T-cell (primary cell): ENCODE data around the gene FNIP2. TPM values are rescaled to one million over a fixed set of nuclear protein-coding genes. Genes with fewer than 3 reads are reported as not detected.

Source experiments
- ATAC-seq, 4 experiments: fragments of 200-7000 bp in 3 of 4; fragments of 150-1000 bp in 1 of 4; cut with Tn5 transposase; replicated peaks in 1 of 4; 1 replicate in 3 of 4; 2 replicates in 1 of 4; pipeline ENCODE4 v1.10.0; 2021; ENCODE audit warnings: moderate library complexity in 3 of 4, mild to moderate bottlenecking in 2 of 4, moderate number of reproducible peaks in 1 of 4
- CTCF ChIA-PET, 2 donors: fragments of 300-600 bp; sonication (Branson Sonifier 250); formaldehyde crosslinking; loops; one replicate each; lab custom pipeline; 2022; ENCODE audit warnings: antibody characterized with exemption in 2 of 2; lab: Charles Lee
- POLR2A ChIA-PET, 2 donors: fragments of 300-600 bp; sonication (Branson Sonifier 250); formaldehyde crosslinking; loops; one replicate each; lab custom pipeline; 2022; ENCODE audit warnings: antibody characterized with exemption in 2 of 2; lab: Charles Lee
- DNase-seq, 35 experiments: peaks; one replicate each; pipeline versions ENCODE4 v3.0.0 to v3.0.0-alpha.2; 2013 to 2023
- H3K27ac ChIP-seq: one replicate; pipeline ENCODE4 v1.5.1; 2013; ENCODE audit warnings: low read length
- H3K27me3 ChIP-seq, 2 experiments: replicated peaks in 1 of 2; 1 replicate in 1 of 2; 2 replicates in 1 of 2; pipeline versions ENCODE4 v1.6.1 to v1.7.0; 2013; ENCODE audit warnings: low read length in 1 of 2, mixed read lengths in 1 of 2; ENCODE audit not compliant: control insufficient read depth in 2 of 2, insufficient read depth in 2 of 2; ENCODE audit errors: extremely low read depth in 1 of 2
- H3K36me3 ChIP-seq, 2 donors: 1 replicate in 1 of 2; 2 replicates in 1 of 2; pipeline versions ENCODE4 v1.6.1 to v1.7.0; 2013; ENCODE audit warnings: low read length in 1 of 2; ENCODE audit not compliant: control insufficient read depth in 2 of 2, insufficient read depth in 1 of 2; ENCODE audit errors: extremely low read depth in 1 of 2
- H3K4me1 ChIP-seq, 2 experiments: 1 replicate in 1 of 2; 2 replicates in 1 of 2; pipeline versions ENCODE4 v1.6.1 to v1.7.0; 2013; ENCODE audit warnings: low read length in 2 of 2, mixed read lengths in 1 of 2; ENCODE audit not compliant: insufficient read depth in 2 of 2, control insufficient read depth in 1 of 2; ENCODE audit errors: extremely low read depth in 1 of 2
- H3K4me3 ChIP-seq, 2 donors: 1 replicate in 1 of 2; 2 replicates in 1 of 2; pipeline versions ENCODE4 v1.5.1 to v1.7.0; 2013; ENCODE audit warnings: mild to moderate bottlenecking in 2 of 2, low read length in 1 of 2, moderate library complexity in 1 of 2; ENCODE audit not compliant: control insufficient read depth in 1 of 2; ENCODE audit errors: extremely low read depth in 1 of 2
- H3K9me3 ChIP-seq: 2 replicates; pipeline ENCODE4 v1.7.0; 2013
- H3K27ac Mint-ChIP-seq, 2 donors: one replicate each; pipeline ENCODE4 v1.8.0; 2020 to 2021; ENCODE audit warnings: mild to moderate bottlenecking in 2 of 2, mixed read lengths in 2 of 2
- H3K27me3 Mint-ChIP-seq, 2 donors: one replicate each; pipeline ENCODE4 v1.8.0; 2021 to 2022; ENCODE audit warnings: mixed read lengths in 2 of 2
- H3K36me3 Mint-ChIP-seq: one replicate; pipeline ENCODE4 v1.8.0; 2021; ENCODE audit warnings: mixed read lengths
- H3K4me1 Mint-ChIP-seq, 3 donors: one replicate each; pipeline ENCODE4 v1.8.0; 2020 to 2022; ENCODE audit warnings: mixed read lengths in 3 of 3, mild to moderate bottlenecking in 1 of 3
- H3K4me3 Mint-ChIP-seq, 3 donors: one replicate each; pipeline ENCODE4 v1.8.0; 2020 to 2022; ENCODE audit warnings: mild to moderate bottlenecking in 3 of 3, mixed read lengths in 3 of 3, moderate library complexity in 3 of 3
- H3K9me3 Mint-ChIP-seq, 3 donors: one replicate each; pipeline ENCODE4 v1.8.0; 2020 to 2022; ENCODE audit warnings: mixed read lengths in 3 of 3
- WGBS: methylation state at CpG from one replicate; pipeline ENCODE4 v1.1.5; 2013; ENCODE audit warnings: missing lambda C conversion rate; ENCODE audit not compliant: insufficient coverage; 5-methylcytosine and 5-hydroxymethylcytosine counted together
- total RNA-seq, 35 experiments: library from RNA in 6 of 35; stranded (reverse) in 6 of 35; fragments of 120-200 nt in 1 of 35; gene quantifications; one replicate each; pipeline versions ENCODE4 v1.2.1 to v1.2.4 and lab custom pipeline; 2013 to 2026

Gene FNIP2
- total RNA-seq, 5 donors from 2014 or later (not counting 1 experiment from before 2014, with no cell fraction given): 6.7 to 11.1 (median 10.7) TPM

DNA sequence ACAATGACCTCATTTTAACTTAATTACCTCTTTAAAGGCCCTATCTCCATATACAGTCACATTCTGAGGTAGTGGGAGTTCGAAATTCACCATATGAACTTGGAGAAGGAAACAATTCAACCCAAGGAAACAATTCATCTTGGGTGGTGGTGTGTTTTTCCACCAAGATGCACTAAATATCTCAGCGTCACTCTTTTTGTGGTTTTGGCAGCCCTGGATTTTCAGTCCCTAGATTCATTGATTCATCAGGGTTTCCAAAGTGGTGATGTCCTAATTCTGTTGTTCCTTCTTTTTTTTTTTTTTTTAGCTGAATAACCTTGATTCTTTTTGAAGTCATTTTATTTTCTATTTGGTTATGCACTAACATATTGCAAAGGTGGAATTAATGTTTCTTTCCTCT lies 171.4 kb downstream of the FNIP2 start:
- no peaks in the 10 kb centered on the region for H3K9me3 Mint-ChIP-seq
- Histone ChIP-seq H3K4me3 (no peak overlapping the region), H3K36me3 (no peaks in the 10 kb centered on the region), H3K9me3 (no peaks in the 10 kb centered on the region), H3K27me3 (no peaks in the 10 kb centered on the region), H3K27ac (no peak overlapping the region), H3K4me1 (no peaks in the 10 kb centered on the region)
- no peak for ATAC-seq
- no peak overlapping the region for H3K27ac Mint-ChIP-seq
- H3K4me1 Mint-ChIP-seq: no peaks in the 10 kb centered on the region
- DNase-seq: no peak
- no peak overlapping the region for H3K4me3 Mint-ChIP-seq
- CTCF ChIA-PET: no interaction called here
- no CpG with 5 or more reads among the region's 2 CpGs for WGBS
- H3K27me3 Mint-ChIP-seq: peaks cover 11 to 13% of the 10 kb centered on the region in 2 donors
- no peaks in the 10 kb centered on the region for H3K36me3 Mint-ChIP-seq
- POLR2A ChIA-PET: no interaction called here

GRCh38 chr4:158941321-158941720 lies 172.5 kb downstream of the FNIP2 start:
- Mint-ChIP-seq H3K36me3 (no peaks in the 10 kb centered on the region), H3K27me3 (peaks cover 11 to 14% of the 10 kb centered on the region in 2 donors), H3K4me1 (no peaks in the 10 kb centered on the region), H3K27ac (no peak overlapping the region), H3K4me3 (no peak overlapping the region), H3K9me3 (no peaks in the 10 kb centered on the region)
- no peak overlapping the region for H3K4me3 ChIP-seq
- no peak overlapping the region for H3K27ac ChIP-seq
- H3K27me3 ChIP-seq: no peaks in the 10 kb centered on the region
- H3K4me1 ChIP-seq: no peaks in the 10 kb centered on the region
- no peaks in the 10 kb centered on the region for H3K9me3 ChIP-seq
- ChIA-PET POLR2A (no interaction called here), CTCF (no interaction called here)
- ATAC-seq: no peak
- no peaks in the 10 kb centered on the region for H3K36me3 ChIP-seq
- no peak for DNase-seq

- CTCF ChIA-PET: no interaction called here
- no peaks in the 10 kb centered on the region for H3K27me3 ChIP-seq
Measured at GRCh38 chr4:158941895-158942294, 173.1 kb downstream of the FNIP2 start.

DNA sequence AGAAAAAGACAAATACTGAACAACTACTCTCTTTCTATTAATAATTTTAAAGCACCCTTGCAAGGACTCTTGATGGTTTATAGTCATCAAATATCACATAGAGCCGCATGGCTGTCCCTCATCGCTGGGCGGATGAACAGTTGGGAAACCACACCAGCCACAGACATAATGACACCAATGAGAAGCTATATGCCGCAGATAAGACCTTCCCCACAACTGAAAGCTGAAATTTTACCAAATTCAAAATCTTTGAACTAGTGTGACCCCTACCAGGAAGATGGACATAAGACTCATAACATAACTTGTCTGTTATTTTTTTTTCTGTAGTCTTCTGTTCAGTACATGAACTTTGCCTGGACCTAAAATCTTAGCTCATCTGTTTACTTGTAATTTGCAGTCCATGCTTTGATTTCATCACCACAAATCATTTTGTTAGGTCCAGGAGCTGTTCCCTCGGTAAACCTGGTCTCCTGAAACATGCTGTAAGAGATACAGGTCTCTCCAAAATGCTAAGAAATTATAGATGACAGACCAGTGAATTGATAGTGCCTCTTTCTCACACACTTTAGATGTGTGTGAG lies 176.8 kb downstream of the FNIP2 start:
- no peaks in the 10 kb centered on the region for H3K27me3 ChIP-seq
- peak in 2 of 35 experiments; percentile 4 to 5 for DNase-seq
- Mint-ChIP-seq H3K27me3 (peaks cover 8 to 19% of the 10 kb centered on the region in 2 donors), H3K4me3 (no peak overlapping the region), H3K27ac (no peak overlapping the region), H3K36me3 (no peaks in the 10 kb centered on the region), H3K4me1 (peaks cover 0 to 6% (median 6%) of the 10 kb centered on the region in 3 donors), H3K9me3 (peaks cover 0 to 3% (median 0%) of the 10 kb centered on the region in 3 donors)
- no peak overlapping the region for H3K4me3 ChIP-seq
- H3K27ac ChIP-seq: no peak overlapping the region
- no peaks in the 10 kb centered on the region for H3K36me3 ChIP-seq
- H3K4me1 ChIP-seq: no peaks in the 10 kb centered on the region
- POLR2A ChIA-PET: no interaction called here
- CTCF ChIA-PET: no interaction called here
- 70% methylated on average over 2 of the region's 5 CpGs for WGBS
- ATAC-seq: no peak
- no peaks in the 10 kb centered on the region for H3K9me3 ChIP-seq

More at GRCh38 chr4:158941895-158942294, 173.1 kb downstream of the FNIP2 start:
- Histone ChIP-seq H3K9me3 (no peaks in the 10 kb centered on the region), H3K4me1 (no peaks in the 10 kb centered on the region), H3K36me3 (no peaks in the 10 kb centered on the region), H3K4me3 (no peak overlapping the region), H3K27ac (no peak overlapping the region)
- H3K36me3 Mint-ChIP-seq: no peaks in the 10 kb centered on the region
- H3K4me3 Mint-ChIP-seq: no peak overlapping the region
- DNase-seq (no peak), ATAC-seq (no peak)
- no peak overlapping the region for H3K27ac Mint-ChIP-seq
- no peaks in the 10 kb centered on the region for H3K4me1 Mint-ChIP-seq
- H3K27me3 Mint-ChIP-seq: peaks cover 11 to 14% of the 10 kb centered on the region in 2 donors
- POLR2A ChIA-PET: no interaction called here
- no peaks in the 10 kb centered on the region for H3K9me3 Mint-ChIP-seq
- no CpG with 5 or more reads among the region's 2 CpGs for WGBS

GRCh38 chr4:158946825-158947224 lies 178.0 kb downstream of the FNIP2 start:
- Mint-ChIP-seq H3K9me3 (peaks cover 0 to 10% (median 3%) of the 10 kb centered on the region in 3 donors), H3K27me3 (peaks cover 8 to 19% of the 10 kb centered on the region in 2 donors), H3K4me3 (no peak overlapping the region), H3K36me3 (no peaks in the 10 kb centered on the region), H3K4me1 (peaks cover 0 to 6% (median 6%) of the 10 kb centered on the region in 3 donors), H3K27ac (no peak overlapping the region)
- DNase-seq (no peak), ATAC-seq (no peak)
- no peaks in the 10 kb centered on the region for H3K9me3 ChIP-seq
- H3K4me3 ChIP-seq: no peak overlapping the region
- no peaks in the 10 kb centered on the region for H3K4me1 ChIP-seq
- ChIA-PET POLR2A (no interaction called here), CTCF (no interaction called here)
- no peak overlapping the region for H3K27ac ChIP-seq
- no peaks in the 10 kb centered on the region for H3K36me3 ChIP-seq
- WGBS: 90% methylated on average over 2 of the region's 3 CpGs
- H3K27me3 ChIP-seq: no peaks in the 10 kb centered on the region

DNA sequence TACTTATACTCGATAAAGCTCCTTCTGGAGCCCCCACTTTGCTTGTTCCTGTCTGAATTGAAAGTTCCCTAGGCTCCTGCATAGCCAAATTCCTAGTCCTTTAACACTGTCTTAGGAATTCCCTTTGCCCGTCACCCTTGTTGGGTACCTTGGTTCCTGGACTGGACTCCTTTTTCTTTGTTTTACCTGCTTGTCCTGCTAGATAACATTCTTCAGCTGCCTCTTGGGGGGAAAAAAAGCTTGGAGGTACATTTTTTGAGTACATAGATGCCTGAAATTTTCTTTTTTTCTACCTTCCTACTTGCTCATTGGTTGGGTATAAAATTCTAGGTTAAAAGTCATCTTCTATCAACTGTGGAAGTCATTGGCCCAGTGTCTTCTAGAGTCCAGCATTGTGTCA lies 179.2 kb downstream of the FNIP2 start:
- peaks cover 8 to 19% of the 10 kb centered on the region in 2 donors for H3K27me3 Mint-ChIP-seq
- ATAC-seq: no peak
- no peak overlapping the region for H3K27ac Mint-ChIP-seq
- peaks cover 0 to 6% (median 6%) of the 10 kb centered on the region in 3 donors for H3K4me1 Mint-ChIP-seq
- Histone ChIP-seq H3K4me1 (no peaks in the 10 kb centered on the region), H3K9me3 (no peaks in the 10 kb centered on the region), H3K36me3 (no peaks in the 10 kb centered on the region), H3K27me3 (no peaks in the 10 kb centered on the region), H3K4me3 (no peak overlapping the region), H3K27ac (no peak overlapping the region)
- H3K36me3 Mint-ChIP-seq: no peaks in the 10 kb centered on the region
- POLR2A ChIA-PET: no interaction called here
- H3K4me3 Mint-ChIP-seq: no peak overlapping the region
- CTCF ChIA-PET: interaction anchor here in 1 of 2 donors (0.5 kb wide), 1 partner anchor 54 kb away, joined by 5 read pairs; no protein-coding TSS in a partner anchor
- WGBS: 67% methylated on average over 1 of the region's 2 CpGs
- H3K9me3 Mint-ChIP-seq: peaks cover 0 to 21% (median 11%) of the 10 kb centered on the region in 3 donors
- DNase-seq: no peak
